T-cell (primary cell): ENCODE results near the gene SDK2. TPM values are rescaled to one million over a fixed set of nuclear protein-coding genes. Genes with fewer than 3 reads are reported as not detected.
A peak's percentile ranks its signal among the peaks of the same experiment; 100 is the strongest.

ENCODE experiments used
- ATAC-seq, 4 experiments: fragments of 200-7000 bp in 3 of 4; fragments of 150-1000 bp in 1 of 4; cut with Tn5 transposase; replicated peaks in 1 of 4; 1 replicate in 3 of 4; 2 replicates in 1 of 4; pipeline ENCODE4 v1.10.0; 2021; ENCODE audit warnings: moderate library complexity in 3 of 4, mild to moderate bottlenecking in 2 of 4, moderate number of reproducible peaks in 1 of 4
- CTCF ChIA-PET, 2 donors: fragments of 300-600 bp; sonication (Branson Sonifier 250); formaldehyde crosslinking; loops; one replicate each; lab custom pipeline; 2022; ENCODE audit warnings: antibody characterized with exemption in 2 of 2; lab: Charles Lee
- POLR2A ChIA-PET, 2 donors: fragments of 300-600 bp; sonication (Branson Sonifier 250); formaldehyde crosslinking; loops; one replicate each; lab custom pipeline; 2022; ENCODE audit warnings: antibody characterized with exemption in 2 of 2; lab: Charles Lee
- DNase-seq, 35 experiments: peaks; one replicate each; pipeline versions ENCODE4 v3.0.0 to v3.0.0-alpha.2; 2013 to 2023
- H3K27ac ChIP-seq: one replicate; pipeline ENCODE4 v1.5.1; 2013; ENCODE audit warnings: low read length
- H3K27me3 ChIP-seq, 2 experiments: replicated peaks in 1 of 2; 1 replicate in 1 of 2; 2 replicates in 1 of 2; pipeline versions ENCODE4 v1.6.1 to v1.7.0; 2013; ENCODE audit warnings: low read length in 1 of 2, mixed read lengths in 1 of 2; ENCODE audit not compliant: control insufficient read depth in 2 of 2, insufficient read depth in 2 of 2; ENCODE audit errors: extremely low read depth in 1 of 2
- H3K36me3 ChIP-seq, 2 donors: 1 replicate in 1 of 2; 2 replicates in 1 of 2; pipeline versions ENCODE4 v1.6.1 to v1.7.0; 2013; ENCODE audit warnings: low read length in 1 of 2; ENCODE audit not compliant: control insufficient read depth in 2 of 2, insufficient read depth in 1 of 2; ENCODE audit errors: extremely low read depth in 1 of 2
- H3K4me1 ChIP-seq, 2 experiments: 1 replicate in 1 of 2; 2 replicates in 1 of 2; pipeline versions ENCODE4 v1.6.1 to v1.7.0; 2013; ENCODE audit warnings: low read length in 2 of 2, mixed read lengths in 1 of 2; ENCODE audit not compliant: insufficient read depth in 2 of 2, control insufficient read depth in 1 of 2; ENCODE audit errors: extremely low read depth in 1 of 2
- H3K4me3 ChIP-seq, 2 donors: 1 replicate in 1 of 2; 2 replicates in 1 of 2; pipeline versions ENCODE4 v1.5.1 to v1.7.0; 2013; ENCODE audit warnings: mild to moderate bottlenecking in 2 of 2, low read length in 1 of 2, moderate library complexity in 1 of 2; ENCODE audit not compliant: control insufficient read depth in 1 of 2; ENCODE audit errors: extremely low read depth in 1 of 2
- H3K9me3 ChIP-seq: 2 replicates; pipeline ENCODE4 v1.7.0; 2013
- H3K27ac Mint-ChIP-seq, 2 donors: one replicate each; pipeline ENCODE4 v1.8.0; 2020 to 2021; ENCODE audit warnings: mild to moderate bottlenecking in 2 of 2, mixed read lengths in 2 of 2
- H3K27me3 Mint-ChIP-seq, 2 donors: one replicate each; pipeline ENCODE4 v1.8.0; 2021 to 2022; ENCODE audit warnings: mixed read lengths in 2 of 2
- H3K36me3 Mint-ChIP-seq: one replicate; pipeline ENCODE4 v1.8.0; 2021; ENCODE audit warnings: mixed read lengths
- H3K4me1 Mint-ChIP-seq, 3 donors: one replicate each; pipeline ENCODE4 v1.8.0; 2020 to 2022; ENCODE audit warnings: mixed read lengths in 3 of 3, mild to moderate bottlenecking in 1 of 3
- H3K4me3 Mint-ChIP-seq, 3 donors: one replicate each; pipeline ENCODE4 v1.8.0; 2020 to 2022; ENCODE audit warnings: mild to moderate bottlenecking in 3 of 3, mixed read lengths in 3 of 3, moderate library complexity in 3 of 3
- H3K9me3 Mint-ChIP-seq, 3 donors: one replicate each; pipeline ENCODE4 v1.8.0; 2020 to 2022; ENCODE audit warnings: mixed read lengths in 3 of 3
- WGBS: methylation state at CpG from one replicate; pipeline ENCODE4 v1.1.5; 2013; ENCODE audit warnings: missing lambda C conversion rate; ENCODE audit not compliant: insufficient coverage; 5-methylcytosine and 5-hydroxymethylcytosine counted together
- total RNA-seq, 35 experiments: library from RNA in 6 of 35; stranded (reverse) in 6 of 35; fragments of 120-200 nt in 1 of 35; gene quantifications; one replicate each; pipeline versions ENCODE4 v1.2.1 to v1.2.4 and lab custom pipeline; 2013 to 2026

SDK2 gene
- total RNA-seq, 5 donors from 2014 or later (not counting 1 experiment from before 2014, with no cell fraction given), result 2.9 to 8.3 (median 4.8) TPM

DNA sequence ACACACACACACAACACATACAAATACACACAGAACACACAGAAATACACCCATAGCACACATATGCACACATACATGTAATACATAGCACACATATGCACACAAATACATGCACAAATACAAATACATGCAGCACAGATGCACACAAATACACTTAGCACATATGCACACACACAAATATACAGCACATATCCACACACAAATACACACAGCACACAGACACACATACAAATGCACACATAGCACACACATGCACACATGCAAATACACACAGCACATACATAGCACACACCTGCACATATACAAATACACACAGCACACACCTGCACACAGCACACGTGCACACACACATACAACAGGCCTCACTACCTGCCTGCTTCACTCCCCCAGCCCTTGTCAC lies 49.6 kb downstream of the SDK2 start:
- Mint-ChIP-seq H3K27me3 (no peaks in the 10 kb centered on the region), H3K4me3 (peak overlapping the region in 1 of 3 donors; percentile 39), H3K4me1 (peaks cover 62 to 74% (median 65%) of the 10 kb centered on the region in 3 donors), H3K9me3 (no peaks in the 10 kb centered on the region), H3K27ac (peak overlapping the region; percentile 95 to 99), H3K36me3 (no peaks in the 10 kb centered on the region)
- DNase-seq (no peak), ATAC-seq (no peak)
- WGBS, result 80% methylated on average over 1 of the region's 1 CpG
- Histone ChIP-seq H3K4me1 (peaks cover 32 to 76% of the 10 kb centered on the region in 2 experiments), H3K27me3 (peaks cover 0 to 9% of the 10 kb centered on the region in 2 experiments), H3K9me3 (no peaks in the 10 kb centered on the region), H3K27ac (no peak overlapping the region), H3K36me3 (no peaks in the 10 kb centered on the region), H3K4me3 (no peak overlapping the region)
- CTCF ChIA-PET, result no interaction called here
- POLR2A ChIA-PET, result no interaction called here

DNA sequence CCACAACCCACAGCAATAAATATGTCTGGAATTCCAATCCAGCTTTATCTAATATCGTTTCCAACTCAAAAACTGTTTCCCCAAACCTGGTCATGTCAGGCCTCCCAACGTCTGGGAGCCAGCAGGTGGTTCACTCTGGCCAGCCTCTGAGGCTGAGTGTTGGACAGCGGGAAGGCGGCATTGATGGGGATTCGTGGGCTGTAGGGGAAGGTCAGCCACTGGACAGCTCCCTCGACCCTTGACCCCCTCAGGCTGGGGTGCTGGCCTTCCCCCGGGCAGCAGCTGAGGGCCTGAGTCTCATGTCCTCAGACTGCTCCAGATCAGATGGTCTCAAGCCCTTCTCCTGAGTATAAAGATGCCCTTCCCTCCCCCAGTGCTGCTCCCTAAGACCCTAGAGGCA lies 50.2 kb downstream of the SDK2 start:
- H3K9me3 ChIP-seq, result no peaks in the 10 kb centered on the region
- Mint-ChIP-seq H3K9me3 (no peaks in the 10 kb centered on the region), H3K27ac (peak overlapping the region; percentile 95 to 99), H3K4me3 (peak overlapping the region in 1 of 3 donors; percentile 39), H3K36me3 (no peaks in the 10 kb centered on the region), H3K4me1 (peaks cover 68 to 80% (median 71%) of the 10 kb centered on the region in 3 donors), H3K27me3 (no peaks in the 10 kb centered on the region)
- no peaks in the 10 kb centered on the region for H3K36me3 ChIP-seq
- peaks cover 0 to 9% of the 10 kb centered on the region in 2 experiments for H3K27me3 ChIP-seq
- POLR2A ChIA-PET, result no interaction called here
- peaks cover 37 to 82% of the 10 kb centered on the region in 2 experiments for H3K4me1 ChIP-seq
- CTCF ChIA-PET, result no interaction called here
- no peak for ATAC-seq
- H3K4me3 ChIP-seq, result no peak overlapping the region
- peak overlapping the region; percentile 65 for H3K27ac ChIP-seq
- no peak for DNase-seq
- 81% methylated on average over 5 of the region's 7 CpGs for WGBS

DNA sequence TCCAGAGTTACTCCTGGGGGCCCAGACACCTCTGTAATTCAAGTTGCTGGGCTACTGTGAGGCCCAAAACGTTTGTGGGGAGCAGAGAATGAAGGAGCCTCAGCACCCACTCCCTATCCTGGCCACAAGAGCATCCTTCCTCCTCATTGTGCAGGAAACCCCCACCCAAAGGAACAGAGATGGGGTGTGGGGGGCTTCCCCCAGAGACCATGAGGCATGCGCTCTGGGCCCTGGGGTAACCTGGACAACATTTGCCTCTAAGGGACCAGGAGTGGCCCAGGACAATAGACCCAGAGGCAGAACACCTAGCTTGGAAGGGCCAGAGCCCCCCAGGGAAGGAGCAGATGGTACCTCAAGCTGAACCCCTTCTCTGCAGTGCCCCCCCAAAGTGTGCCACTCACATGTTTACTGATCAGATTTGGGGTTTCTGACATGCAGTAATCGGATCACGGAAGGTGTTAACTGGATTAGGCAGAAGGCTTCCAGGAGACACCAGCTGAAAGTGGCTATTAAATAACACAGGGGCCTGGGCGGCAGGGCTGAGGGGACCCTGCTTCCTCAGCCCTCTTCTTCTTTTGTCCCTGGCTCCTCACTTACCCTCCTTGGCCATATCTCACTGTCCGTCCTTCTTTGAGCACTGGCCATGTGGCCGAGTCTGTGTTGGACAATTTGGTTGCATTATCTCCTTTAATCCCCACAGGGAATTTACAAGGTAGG lies 50.8 kb downstream of the SDK2 start:
- Mint-ChIP-seq H3K9me3 (no peaks in the 10 kb centered on the region), H3K4me3 (peak overlapping the region in 1 of 3 donors; percentile 80), H3K27me3 (no peaks in the 10 kb centered on the region), H3K36me3 (no peaks in the 10 kb centered on the region), H3K27ac (peak overlapping the region; percentile 95 to 99), H3K4me1 (peaks cover 73 to 86% (median 77%) of the 10 kb centered on the region in 3 donors)
- peaks cover 0 to 6% of the 10 kb centered on the region in 2 experiments for H3K27me3 ChIP-seq
- 87% methylated on average over 4 of the region's 7 CpGs for WGBS
- ATAC-seq (no peak), DNase-seq (peak in 3 of 35 experiments; percentile 13 to 27 (median 15))
- CTCF ChIA-PET, result no interaction called here
- no peak overlapping the region for H3K4me3 ChIP-seq
- POLR2A ChIA-PET, result no interaction called here
- no peaks in the 10 kb centered on the region for H3K9me3 ChIP-seq
- peak overlapping the region; percentile 65 for H3K27ac ChIP-seq
- no peaks in the 10 kb centered on the region for H3K36me3 ChIP-seq
- H3K4me1 ChIP-seq, result peaks cover 37 to 88% of the 10 kb centered on the region in 2 experiments

DNA sequence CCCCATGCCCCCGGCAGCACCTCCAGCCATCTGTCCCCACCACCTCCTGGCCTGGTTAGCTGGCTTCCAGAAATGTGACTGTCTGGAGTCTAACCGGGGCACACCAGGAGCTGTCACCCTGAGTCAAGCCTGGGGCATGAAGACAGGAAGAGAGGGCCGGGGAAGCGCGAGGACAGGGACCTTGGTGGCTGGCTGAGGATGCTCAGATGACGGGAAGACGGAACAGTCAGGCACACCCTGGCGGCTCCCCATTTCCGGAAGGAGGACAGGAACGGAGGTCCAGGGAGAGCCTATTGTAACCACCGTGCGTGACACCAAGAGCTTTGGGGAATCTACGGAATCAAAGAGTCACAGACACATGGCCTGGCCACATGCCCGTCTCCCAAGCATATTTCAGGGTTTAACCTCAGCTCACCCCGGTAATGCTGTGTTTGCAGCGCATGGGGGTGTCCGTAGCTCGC lies 51.7 kb downstream of the SDK2 start:
- H3K4me1 ChIP-seq, result peaks cover 37 to 90% of the 10 kb centered on the region in 2 experiments
- peak overlapping the region; percentile 65 for H3K27ac ChIP-seq
- ChIA-PET CTCF (no interaction called here), POLR2A (no interaction called here)
- Mint-ChIP-seq H3K4me1 (peaks cover 78 to 91% (median 82%) of the 10 kb centered on the region in 3 donors), H3K27me3 (no peaks in the 10 kb centered on the region), H3K36me3 (no peaks in the 10 kb centered on the region), H3K27ac (peak overlapping the region; percentile 95 to 99), H3K4me3 (peak overlapping the region; percentile 65 to 80 (median 74)), H3K9me3 (no peaks in the 10 kb centered on the region)
- H3K9me3 ChIP-seq, result no peaks in the 10 kb centered on the region
- peaks cover 0 to 6% of the 10 kb centered on the region in 2 experiments for H3K27me3 ChIP-seq
- H3K36me3 ChIP-seq, result no peaks in the 10 kb centered on the region
- WGBS, result 66% methylated on average over 12 of the region's 18 CpGs
- DNase-seq, result peak in 12 of 35 experiments; percentile 7 to 54 (median 22)
- H3K4me3 ChIP-seq, result peak overlapping the region in 1 of 2 donors; percentile 34
- peak in 2 of 4 experiments; percentile 8 to 10 for ATAC-seq

DNA sequence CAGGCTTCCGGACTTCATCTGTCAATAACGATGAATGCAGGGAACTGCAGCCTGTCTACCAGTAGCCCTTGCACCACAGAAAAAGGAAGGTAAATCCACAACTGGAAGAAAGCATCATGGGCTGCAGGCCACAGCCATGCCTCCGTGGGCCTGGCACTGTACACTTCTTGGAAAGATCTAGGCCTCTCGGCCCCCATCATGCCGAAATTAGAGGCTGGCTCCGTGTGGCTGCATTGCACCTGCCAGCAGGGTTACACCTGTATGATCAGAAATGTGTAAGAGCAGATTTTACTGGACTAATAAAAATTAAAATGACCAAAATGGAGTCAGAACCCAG lies 52.2 kb downstream of the SDK2 start:
- Histone ChIP-seq H3K27ac (peak overlapping the region; percentile 65), H3K9me3 (no peaks in the 10 kb centered on the region), H3K36me3 (no peaks in the 10 kb centered on the region), H3K4me1 (peaks cover 37 to 94% of the 10 kb centered on the region in 2 experiments), H3K4me3 (peak overlapping the region in 1 of 2 donors; percentile 34), H3K27me3 (peaks cover 0 to 6% of the 10 kb centered on the region in 2 experiments)
- ATAC-seq (no peak), DNase-seq (peak in 2 of 35 experiments; percentile 11 to 19)
- POLR2A ChIA-PET, result no interaction called here
- 16% methylated on average over 6 of the region's 6 CpGs for WGBS
- Mint-ChIP-seq H3K4me3 (peak overlapping the region; percentile 65 to 80 (median 74)), H3K4me1 (peaks cover 79 to 90% (median 83%) of the 10 kb centered on the region in 3 donors), H3K9me3 (no peaks in the 10 kb centered on the region), H3K27me3 (no peaks in the 10 kb centered on the region), H3K27ac (peak overlapping the region; percentile 95 to 99), H3K36me3 (no peaks in the 10 kb centered on the region)
- CTCF ChIA-PET, result no interaction called here

DNA sequence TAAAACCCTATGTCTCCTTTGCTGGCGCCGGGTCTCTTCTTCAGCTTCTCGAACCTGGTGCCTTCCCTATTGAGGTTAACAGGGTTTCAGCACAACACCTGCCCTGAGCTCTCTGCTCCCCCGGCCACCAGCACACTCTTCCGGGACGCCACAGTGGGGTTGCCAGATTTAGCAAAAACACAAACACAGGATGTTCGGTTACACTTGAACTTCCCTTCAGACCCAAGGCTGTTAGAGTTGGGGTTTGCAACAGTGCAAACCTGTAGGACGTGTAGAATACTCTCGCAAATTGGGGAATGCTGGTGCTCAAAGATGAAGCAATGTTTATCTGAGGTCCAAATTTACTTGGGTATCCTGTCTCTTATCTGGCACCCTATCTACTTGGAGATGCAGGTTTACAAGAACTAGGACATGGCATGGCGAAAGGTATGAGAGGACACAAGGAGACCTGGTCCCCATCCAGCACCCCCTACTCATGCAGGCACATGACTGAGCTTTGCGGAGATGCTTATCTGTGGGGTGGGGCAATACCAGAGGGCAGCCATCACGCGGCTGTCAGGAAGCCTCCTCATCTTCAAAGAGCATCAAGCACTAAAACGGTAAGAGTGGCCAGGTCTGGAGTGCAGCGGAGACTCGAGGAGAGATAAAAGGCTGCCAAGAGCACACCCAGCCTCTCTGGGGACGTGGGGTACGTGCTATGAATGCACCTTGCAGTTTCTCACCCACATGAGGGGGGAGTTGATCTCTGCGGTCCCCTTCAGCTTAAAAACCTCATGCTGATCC lies 52.8 kb downstream of the SDK2 start:
- H3K4me3 Mint-ChIP-seq, result peak overlapping the region; percentile 65 to 80 (median 74)
- ATAC-seq (peak; percentile 86 to 93 (median 88)), DNase-seq (peak; percentile 17 to 84 (median 67))
- 1% methylated on average over 8 of the region's 19 CpGs for WGBS
- POLR2A ChIA-PET, result interaction anchor here in 1 of 2 donors (0.6 kb wide), 1 partner anchor 1578 kb away, joined by 10 read pairs; no protein-coding TSS in a partner anchor
- CTCF ChIA-PET, result no interaction called here
- H3K27me3 Mint-ChIP-seq, result no peaks in the 10 kb centered on the region
- H3K27ac ChIP-seq, result peak overlapping the region; percentile 65
- no peaks in the 10 kb centered on the region for H3K36me3 Mint-ChIP-seq
- peak overlapping the region in 1 of 2 donors; percentile 34 for H3K4me3 ChIP-seq
- H3K27me3 ChIP-seq, result peaks cover 0 to 8% of the 10 kb centered on the region in 2 experiments
- no peaks in the 10 kb centered on the region for H3K36me3 ChIP-seq
- H3K9me3 ChIP-seq, result no peaks in the 10 kb centered on the region
- peaks cover 79 to 91% (median 83%) of the 10 kb centered on the region in 3 donors for H3K4me1 Mint-ChIP-seq
- H3K27ac Mint-ChIP-seq, result peak overlapping the region; percentile 95 to 99
- no peaks in the 10 kb centered on the region for H3K9me3 Mint-ChIP-seq
- H3K4me1 ChIP-seq, result peaks cover 37 to 93% of the 10 kb centered on the region in 2 experiments
